Measurements from ENCODE around the gene KCNG2. TPM values are rescaled to one million over a fixed set of nuclear protein-coding genes. Genes with fewer than 3 reads are reported as not detected.

KCNG2 gene
- total RNA-seq, 1 experiment from 2014 or later: not detected

DNA sequence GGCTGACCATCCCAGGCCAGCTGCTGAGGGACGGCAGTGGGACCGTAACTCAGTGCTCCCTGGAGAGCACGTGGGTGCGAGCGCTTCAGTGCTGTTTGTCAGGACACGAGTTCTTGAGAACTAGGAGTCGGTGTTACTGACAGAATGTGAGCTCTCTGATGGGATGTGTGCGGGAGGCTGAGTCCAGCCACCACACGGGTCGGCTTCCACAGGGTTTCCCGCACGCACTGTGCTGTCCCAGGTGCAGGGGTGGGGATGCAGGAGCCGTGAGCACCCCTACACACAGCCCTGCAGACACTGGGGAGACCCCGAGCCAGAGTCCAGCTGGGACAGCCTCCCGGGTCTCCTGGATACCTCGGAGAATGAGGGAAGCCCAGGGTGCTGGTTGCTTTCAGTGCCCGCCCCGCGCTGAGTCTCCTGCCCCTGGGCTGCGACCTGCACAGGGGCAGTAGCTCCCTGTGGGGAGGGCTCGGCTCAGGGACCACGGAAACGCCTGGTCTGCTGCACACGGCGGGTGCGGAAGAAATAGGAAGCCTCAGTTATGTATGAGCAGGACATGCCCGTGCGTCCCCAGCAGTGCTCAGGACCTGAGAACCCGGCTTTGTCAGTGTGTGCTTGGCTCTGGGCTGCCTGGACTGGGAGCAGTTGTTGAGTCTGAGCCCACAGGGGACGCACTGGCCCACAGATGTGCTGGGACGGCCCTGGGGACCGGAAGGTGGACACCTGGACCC lies 71.2 kb downstream of the KCNG2 start (continued):
- no peak for TF ChIP-seq ATF3 (IDR thresholded peaks at IDR 0.05)
- TF ChIP-seq CBX3 (IDR thresholded peaks at IDR 0.05; ENCODE audit: low read depth): no peak
- TF ChIP-seq SP1 (IDR thresholded peaks at IDR 0.05; ENCODE audit: low read depth): no peak
- TF ChIP-seq RAD21 (IDR thresholded peaks at IDR 0.05; ENCODE audit: low read depth): no peak

GRCh38 chr18:79869591-79870300 lies 72.0 kb downstream of the KCNG2 start:
- Histone ChIP-seq H3K9ac (ENCODE audit: low read length) (no peak overlapping the region), H3K9me2 (ENCODE audit: insufficient read depth) (no peaks in the 10 kb centered on the region), H3K27ac (ENCODE audit: low read depth, low read length) (no peak overlapping the region), H3K9me3 (ENCODE audit: control insufficient read depth in 1 of 2, insufficient read depth in 1 of 2, low read depth in 1 of 2, low read length in 2 of 2) (no peaks in the 10 kb centered on the region), H3K27me3 (ENCODE audit: insufficient read depth, low read length) (no peaks in the 10 kb centered on the region), H3K4me3 (replicated peaks in 1 of 2; ENCODE audit: low read depth in 1 of 2, low read length in 2 of 2) (no peak overlapping the region), H4K20me1 (ENCODE audit: insufficient read depth) (no peaks in the 10 kb centered on the region), H3K4me2 (ENCODE audit: low read length) (no peak overlapping the region), H3K36me3 (ENCODE audit: control insufficient read depth in 1 of 2, insufficient read depth in 2 of 2, low read length in 2 of 2) (no peaks in the 10 kb centered on the region), H2AFZ (ENCODE audit: low read depth, low read length, poor library complexity, severe bottlenecking) (no peak overlapping the region), H3K4me1 (ENCODE audit: control insufficient read depth in 1 of 2, insufficient read depth in 2 of 2, low read length in 2 of 2) (no peaks in the 10 kb centered on the region), H3K79me2 (ENCODE audit: insufficient read depth, low read length) (no peaks in the 10 kb centered on the region)
- ChIA-PET RAD21 (ENCODE audit: low non-redundant PET in 1 of 2, low total read pairs in 2 of 2, uncharacterized antibody in 2 of 2, unreplicated experiment in 2 of 2) (no interaction called here), POLR2A (no interaction called here), CTCF (no interaction called here)
- TF ChIP-seq ELF1 (IDR thresholded peaks at IDR 0.05; ENCODE audit: borderline replicate concordance, low read depth): no peak
- TF ChIP-seq YY1 (IDR thresholded peaks at IDR 0.05; ENCODE audit: extremely low read depth, insufficient replicate concordance, low read depth, low read length): no peak
- no peak for TF ChIP-seq SP1 (IDR thresholded peaks at IDR 0.05; ENCODE audit: low read depth)
- TF ChIP-seq POLR2A (IDR thresholded peaks at IDR 0.05; ENCODE audit: borderline replicate concordance, extremely low read depth, insufficient read depth, insufficient read length): no peak
- TF ChIP-seq SIN3A (IDR thresholded peaks at IDR 0.05; ENCODE audit: low read depth): no peak
- no peak for TF ChIP-seq CBX3 (IDR thresholded peaks at IDR 0.05; ENCODE audit: low read depth)
- DNase-seq (ENCODE audit: low read depth, low spot score) (no peak), ATAC-seq (no peak)
- no TSS peak for BruUV-seq (replicated peaks)
- intact Hi-C loops (cut with micrococcal nuclease): no loop called here

All from HCT116 (cell line).